Globus pallidus (tissue), 1 donor: ENCODE measurements around the gene PRDM16.

Experiments used
- DNase-seq: peaks from one replicate; pipeline ENCODE4 v3.0.0-alpha.2; 2015; ENCODE audit warnings: low spot score

PRDM16 gene

DNA sequence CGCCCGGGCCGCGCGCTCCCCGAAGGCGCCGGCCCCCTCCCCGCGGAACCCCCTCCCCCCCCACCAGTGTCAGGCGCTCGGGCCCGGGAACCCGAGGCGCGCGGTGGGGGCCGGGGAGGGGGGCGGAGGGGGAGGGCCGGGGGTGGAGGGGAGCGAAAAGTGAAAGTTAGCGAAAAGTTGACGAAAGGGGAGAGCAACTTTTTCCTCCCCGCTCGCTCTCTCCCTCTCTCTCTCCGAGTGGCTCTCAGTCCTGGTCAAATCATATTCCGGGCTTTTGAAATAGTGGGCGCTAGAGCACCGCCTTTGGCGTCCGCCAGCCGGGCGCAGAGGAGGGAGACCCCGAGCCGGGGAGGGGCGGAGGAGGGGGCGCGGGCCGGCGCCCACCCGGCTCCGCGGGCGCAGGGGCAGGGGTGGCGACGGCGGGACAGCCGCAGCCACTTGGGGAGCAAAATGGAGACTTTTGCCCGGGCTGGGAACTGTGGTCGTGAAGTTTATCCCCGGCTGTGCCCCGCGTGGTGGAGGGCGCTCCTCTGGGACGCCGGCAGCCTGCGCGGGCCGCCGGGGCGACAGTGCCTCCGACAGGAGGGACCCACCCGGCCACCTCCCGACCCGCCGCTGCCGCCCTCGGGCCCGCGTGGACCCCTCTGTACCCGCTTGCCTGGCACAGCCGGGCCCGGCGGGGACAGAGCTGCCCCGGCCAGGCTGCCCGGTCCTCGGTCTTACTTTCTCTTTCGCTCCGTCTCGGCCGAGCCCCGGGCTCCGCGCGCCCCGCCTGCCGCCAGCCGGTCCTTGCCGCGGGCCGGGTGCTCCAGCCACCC, 697 bp downstream of the PRDM16 start:
- peak; percentile 53 for DNase-seq

DNA sequence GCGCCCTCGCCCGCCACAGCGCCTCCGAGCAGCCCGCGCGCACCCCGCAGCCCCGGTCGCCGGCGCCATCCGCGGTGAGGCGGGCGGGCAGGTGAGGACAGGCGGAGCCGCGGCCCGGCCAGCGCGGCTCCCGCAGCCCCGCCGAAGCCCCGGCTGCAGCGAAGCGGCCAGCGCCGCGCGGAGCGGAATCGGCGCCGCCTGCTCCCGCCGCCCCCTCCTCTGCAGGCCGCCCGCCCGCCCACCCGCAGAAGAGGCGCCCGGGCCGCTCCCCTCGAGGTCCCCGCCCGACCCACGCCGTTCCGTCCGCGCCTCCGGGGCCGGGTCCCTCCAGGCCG, 1.3 kb downstream of the PRDM16 start:
- no peak for DNase-seq

DNA sequence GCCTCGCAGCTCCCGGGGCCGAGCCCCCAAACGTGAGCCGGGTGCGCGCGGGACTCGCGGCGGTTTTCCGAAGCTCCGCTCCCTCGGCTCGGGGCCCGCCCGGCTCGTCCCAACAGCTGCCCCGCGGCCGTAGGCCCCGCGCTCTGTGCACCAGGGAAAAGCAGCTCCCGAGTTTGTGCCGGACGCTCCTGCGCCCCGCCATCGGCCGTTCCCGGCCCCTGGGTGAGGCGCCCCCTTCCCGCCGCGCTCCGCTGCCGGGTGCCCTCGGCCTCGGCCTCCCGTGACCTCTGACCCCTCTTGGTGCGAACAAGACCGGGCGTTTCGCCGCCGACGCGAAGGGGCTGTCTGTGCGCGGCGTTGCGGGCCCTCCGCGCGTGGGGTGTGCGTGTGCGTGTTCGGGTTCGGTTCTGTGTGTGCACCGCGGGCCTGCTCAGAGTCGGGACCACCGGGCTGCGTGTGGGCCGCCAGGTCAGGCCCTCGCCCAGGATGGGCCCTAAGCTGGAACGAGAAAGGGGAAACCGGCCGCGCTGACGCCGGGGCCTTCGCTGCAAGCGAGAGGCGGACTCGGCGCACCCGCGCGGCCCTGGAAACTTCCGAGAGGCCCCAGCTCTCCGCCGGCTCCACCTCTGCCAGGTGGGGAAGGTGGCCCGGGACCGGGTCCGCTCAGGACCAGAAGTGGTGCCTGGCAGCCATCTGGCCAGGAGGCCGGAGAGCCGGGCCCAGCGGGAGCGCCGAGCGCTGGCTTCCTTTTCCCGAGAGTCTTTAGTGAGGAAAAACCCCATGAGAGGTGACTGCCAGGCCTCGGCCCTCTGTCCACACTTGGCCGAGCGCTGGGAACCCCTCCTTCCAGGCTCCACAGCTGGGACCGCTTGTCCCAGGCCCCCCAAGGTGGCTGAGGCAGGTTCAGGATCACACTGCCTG, 1.9 kb downstream of the PRDM16 start:
- no peak for DNase-seq

DNA sequence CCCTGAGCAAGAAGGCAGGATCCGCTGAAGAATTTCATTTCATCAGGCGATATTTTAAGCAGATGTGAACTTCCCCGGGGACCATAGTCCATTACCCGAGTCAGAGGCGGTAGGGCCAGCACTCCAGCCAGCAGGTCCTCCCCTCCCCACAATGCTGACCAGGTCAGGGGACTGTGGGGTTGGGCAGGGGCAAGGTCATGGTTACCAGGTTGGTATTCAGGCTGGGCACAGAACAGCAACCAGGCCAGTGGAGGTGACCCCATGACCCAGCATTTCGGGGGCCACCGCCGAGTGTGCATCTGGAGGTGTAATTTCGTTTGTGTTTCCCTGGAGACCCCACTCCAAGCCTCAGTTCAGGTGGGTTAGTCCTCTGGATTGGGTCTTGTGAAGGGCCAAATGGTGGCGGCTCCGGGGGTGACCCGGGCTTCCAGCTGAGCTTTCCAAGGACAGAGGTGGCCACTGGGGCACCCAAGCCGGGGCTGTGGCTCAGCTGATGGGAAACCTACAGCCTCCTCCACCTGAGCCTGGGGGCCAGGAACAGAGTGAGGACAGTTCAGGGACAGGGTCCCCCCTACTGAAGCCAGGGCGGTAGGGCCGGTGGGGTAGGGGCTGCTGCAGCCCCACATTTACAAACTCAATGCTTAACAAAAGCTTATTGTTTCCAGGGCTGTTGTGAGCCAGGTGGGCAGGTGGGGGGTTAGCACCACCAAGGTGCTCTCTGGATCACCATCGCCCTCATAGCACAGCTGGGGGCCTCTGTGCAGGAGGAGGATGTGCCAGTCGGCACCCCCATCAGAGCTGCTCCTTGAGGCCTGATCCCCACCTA, 2.8 kb downstream of the PRDM16 start:
- no peak for DNase-seq

DNA sequence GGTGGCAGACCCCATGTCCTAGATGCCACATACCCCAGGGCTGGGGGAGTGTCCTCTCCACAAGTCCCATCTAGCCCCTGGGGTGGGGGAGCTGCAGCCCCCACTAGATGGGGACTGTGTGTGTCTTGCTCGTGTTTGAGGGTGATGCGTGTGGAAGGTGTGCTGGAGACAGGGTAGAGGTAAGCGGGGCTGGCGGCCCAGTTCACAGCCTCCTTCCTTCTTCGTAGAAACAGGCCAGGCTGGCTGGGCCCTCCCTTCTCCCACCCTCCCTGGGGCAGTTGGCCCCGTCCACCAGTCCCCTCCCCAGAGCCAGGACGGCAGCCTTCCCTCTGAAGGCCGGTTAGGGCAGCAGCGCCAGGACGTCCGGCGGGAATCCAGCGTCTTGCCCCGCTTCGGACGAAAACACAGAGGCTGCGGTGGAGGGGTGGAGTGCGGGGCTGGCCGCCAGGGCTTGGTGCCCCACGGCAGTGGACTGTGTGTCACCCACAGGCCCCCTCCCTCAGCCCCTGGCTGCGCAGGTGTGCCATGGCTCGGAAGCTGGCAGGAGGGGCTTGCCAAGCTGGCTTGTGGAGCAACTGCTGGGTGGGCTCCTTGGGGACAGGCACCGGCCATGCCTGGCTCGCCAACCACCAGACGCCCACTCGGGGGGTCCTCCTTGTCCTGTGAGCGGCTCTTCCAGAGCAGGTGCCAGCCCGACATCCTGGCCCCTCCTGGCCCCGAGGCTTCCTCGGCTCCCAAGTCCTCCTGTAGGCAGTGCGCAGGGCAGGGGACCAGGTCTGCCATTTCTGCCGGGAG, 3.6 kb downstream of the PRDM16 start:
- DNase-seq: no peak

DNA sequence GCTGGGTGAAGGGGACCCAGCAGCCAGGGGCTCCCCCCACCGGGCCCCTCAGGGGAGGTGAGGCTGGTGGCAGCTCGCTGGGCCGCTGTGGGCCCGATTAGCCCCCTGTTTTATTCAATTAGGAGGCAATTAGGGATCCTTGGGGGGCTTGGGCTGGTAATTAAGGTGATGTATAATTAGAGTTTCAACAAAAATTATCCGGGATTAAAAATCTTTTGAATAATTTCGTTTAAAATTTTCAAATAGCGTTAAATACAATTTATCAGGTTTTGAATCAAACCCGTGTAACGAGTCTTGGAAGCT, 4.1 kb downstream of the PRDM16 start:
- DNase-seq: no peak

DNA sequence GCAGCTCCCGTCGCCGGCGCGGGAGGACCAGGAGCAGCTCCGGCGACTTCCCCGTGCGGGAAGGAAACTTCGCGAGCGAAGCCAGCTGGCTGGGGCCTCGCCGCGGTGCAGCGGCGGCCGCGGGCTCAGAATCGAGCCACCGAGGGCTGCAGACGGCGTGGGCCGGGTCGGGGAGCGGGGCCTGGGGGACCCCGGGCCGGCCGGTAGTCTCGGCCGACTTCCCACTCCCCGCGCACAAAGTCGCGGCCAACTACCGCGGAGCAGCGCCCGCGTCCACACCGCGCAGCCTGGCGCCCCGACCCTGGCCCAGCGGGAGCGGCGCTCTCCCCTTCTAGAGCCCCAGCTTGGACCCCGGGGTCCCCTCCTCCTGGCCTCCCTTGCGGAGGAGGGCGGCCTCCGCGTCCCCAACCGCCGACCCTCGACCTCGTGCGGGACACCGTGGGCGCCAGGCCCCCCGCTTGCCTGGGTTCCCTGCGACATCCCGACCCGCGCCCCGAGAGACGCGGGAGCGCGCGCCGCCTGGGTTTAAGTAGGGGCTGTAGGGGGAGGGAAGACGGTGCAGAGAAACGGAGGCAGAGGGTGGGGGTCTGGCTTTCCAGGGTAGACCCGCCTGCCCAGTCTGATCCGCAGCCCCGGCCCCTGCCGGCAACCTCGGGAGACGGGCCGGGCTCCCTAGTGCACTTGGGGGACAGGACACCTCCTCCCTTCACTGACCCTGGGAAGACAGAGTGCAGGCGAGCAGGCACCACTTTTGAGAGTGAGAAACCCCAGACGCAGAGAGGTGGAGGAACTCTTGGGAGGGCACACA, 4.7 kb downstream of the PRDM16 start:
- DNase-seq: no peak

DNA sequence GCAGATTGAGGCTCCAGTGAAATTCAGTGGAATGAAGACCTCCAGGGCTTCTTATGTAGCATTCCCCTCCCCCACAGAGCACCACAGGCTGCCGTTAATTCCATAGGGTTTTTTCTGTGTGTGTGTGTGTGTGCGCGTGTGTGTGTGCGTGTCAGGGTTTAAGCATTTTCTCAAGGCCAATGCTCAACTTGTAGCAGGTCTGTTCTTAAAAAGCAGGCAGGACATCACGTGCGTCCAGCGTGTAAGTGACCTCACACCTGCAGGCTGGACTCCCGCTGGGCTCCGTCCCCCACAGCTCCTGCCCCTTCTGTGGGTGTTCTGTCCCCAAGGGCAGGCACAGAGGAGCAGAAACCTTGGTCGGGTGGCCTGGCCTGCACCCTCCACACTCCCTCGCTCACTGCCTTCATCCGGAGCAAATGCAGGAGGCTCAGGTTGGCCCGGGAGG, 5.3 kb downstream of the PRDM16 start:
- DNase-seq: no peak

DNA sequence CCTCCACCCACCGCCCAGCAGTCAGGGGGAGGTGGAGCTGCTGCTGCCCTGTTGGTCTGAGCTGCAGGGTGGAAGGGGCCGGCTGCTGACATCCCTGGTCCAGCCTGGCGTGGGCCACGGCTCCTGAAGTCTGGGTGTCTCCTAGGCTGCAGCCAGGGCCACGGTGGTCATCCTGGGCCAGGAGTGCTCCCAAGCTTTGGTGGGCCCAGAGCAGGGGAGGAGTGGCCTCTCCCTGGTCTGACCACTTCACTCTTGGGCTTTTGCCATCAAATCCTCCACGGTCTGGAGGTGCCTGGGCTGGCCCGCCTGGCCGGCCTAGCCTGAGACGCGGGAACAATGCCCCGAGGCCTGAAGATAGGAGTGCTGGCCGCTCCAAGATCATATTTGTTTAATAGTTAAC, 5.8 kb downstream of the PRDM16 start:
- DNase-seq: no peak

DNA sequence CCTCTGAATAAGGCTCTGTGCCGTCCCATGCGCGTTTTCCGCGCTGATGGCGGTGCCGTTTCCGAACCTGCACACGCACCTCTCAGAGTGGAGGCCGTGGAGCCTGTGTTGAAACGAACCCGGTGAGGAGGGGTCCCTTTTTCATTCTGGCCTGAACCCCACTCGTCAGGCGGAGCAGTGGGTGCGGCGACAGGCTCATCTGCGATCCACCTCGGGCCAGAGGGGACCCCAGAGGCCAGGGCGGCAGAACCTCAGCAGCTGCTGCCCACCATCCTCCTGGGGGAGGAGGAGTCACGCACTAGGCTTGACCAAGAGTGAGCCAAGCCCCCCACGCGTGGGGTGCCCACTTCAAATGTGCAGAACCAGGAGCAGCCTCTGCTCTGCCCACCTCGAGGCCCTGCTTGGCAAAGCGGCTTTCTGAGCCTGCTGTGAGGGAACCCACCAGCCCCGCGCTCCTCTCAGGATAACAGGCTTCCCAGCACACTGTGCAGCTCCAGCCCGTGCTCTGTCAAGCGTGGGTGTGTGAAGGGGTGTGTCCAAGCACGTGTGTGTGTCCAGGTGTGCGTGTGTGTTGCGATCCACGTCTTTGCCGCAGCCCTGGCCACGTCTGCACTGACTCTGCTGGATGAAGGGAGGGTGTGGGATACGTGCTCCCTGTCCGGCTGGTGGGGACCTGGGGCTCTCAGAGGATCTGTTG, 6.8 kb downstream of the PRDM16 start:
- DNase-seq: no peak

DNA sequence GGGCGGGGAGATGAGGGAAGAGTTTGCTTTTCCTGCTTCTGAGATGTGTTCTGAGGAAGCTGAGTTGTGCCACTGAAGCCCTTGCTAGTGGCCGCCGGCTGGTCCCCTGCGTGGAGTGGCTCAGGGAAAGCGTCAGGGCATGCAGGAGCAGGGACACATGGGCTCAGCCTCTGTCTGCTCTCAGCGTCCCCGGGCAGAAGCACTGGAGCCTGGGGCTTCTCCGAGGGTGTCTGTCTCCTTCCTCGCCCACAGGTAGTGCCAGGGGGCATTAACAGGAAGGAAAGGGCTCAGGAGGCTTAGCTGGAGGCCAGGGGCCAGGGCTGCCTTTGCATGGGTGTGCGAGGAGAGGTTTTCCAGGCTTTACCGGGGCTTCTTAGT, 7.3 kb downstream of the PRDM16 start:
- DNase-seq: no peak

DNA sequence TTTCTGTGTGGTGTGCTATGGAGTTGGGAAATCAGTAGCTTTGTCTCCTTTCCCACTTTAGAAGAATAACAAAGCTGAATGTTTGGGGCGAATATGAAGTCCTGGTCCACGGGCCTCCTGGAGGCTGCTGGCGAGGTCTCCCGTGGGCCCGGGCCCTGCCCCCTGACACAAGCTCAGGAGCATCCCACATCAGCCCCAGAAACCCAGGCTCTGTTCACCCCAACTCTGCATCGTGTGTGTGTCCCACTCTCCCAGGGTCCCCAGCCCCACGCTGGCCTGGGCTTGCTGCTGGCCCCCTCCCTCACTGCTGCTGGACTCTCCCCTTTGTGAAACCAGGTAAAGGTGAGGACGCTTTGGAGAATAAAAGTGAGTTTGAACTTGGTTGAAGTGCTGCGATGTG, 8.1 kb downstream of the PRDM16 start:
- no peak for DNase-seq

DNA sequence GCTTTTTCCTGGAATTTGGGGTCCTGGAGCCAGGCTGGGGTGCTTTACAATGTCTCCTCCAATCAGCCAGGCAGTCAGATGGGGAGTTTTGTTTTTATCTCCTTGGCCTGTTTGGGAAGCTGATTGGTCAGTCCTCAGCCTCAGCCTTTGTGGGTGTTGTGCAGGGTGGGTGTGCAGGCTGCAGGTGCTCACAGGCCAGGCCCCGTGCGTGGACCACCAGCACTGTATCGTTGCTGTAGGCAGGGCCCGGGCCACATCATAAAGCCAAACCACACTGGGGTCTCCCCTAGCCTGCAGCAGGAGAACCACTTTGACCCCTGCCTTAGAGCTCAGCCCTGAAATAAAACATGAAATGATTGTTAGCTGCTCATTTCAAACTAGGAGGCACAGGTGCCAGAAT, 8.6 kb downstream of the PRDM16 start:
- DNase-seq: no peak

DNA sequence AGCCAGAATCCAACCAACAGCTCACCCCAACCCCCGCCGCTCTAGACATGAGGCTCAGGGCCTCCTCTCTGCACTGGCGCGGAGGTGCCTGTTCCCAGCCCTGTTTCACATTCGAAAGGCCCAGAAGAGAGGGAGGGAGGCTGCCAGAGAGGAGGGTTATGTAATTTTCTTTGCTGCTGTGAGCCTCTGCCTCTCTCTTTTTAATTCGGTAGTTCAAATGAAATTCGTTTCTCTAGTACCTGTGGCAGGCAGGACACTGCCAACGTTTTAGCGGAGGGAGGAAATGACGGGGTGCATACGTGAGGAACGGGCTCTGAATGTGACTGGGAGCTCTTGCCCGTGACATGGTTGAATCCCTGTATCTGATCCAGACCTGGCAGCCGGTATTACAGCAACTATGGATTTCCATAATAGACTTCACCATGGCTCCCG, 9.4 kb downstream of the PRDM16 start:
- no peak for DNase-seq

DNA sequence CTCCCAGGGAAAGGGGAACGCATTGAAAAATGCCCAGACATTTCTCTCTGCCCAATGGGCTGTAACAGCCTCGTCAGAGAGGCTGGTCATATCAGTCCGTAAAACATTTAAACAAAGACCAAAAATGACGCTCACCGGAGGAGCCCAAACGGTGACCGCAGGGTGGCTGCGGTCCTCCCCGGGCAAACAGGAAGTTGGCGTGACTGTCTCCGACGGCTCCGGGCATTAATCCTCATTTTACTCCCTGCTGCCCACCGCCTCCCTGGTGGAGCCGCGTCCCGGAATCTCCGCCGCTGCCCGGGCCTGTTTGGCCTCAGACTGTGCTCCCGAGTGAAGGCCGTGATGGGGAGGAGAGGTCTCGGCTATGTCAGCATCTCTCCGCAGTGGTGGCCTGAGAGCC, 9.9 kb downstream of the PRDM16 start:
- no peak for DNase-seq

DNA sequence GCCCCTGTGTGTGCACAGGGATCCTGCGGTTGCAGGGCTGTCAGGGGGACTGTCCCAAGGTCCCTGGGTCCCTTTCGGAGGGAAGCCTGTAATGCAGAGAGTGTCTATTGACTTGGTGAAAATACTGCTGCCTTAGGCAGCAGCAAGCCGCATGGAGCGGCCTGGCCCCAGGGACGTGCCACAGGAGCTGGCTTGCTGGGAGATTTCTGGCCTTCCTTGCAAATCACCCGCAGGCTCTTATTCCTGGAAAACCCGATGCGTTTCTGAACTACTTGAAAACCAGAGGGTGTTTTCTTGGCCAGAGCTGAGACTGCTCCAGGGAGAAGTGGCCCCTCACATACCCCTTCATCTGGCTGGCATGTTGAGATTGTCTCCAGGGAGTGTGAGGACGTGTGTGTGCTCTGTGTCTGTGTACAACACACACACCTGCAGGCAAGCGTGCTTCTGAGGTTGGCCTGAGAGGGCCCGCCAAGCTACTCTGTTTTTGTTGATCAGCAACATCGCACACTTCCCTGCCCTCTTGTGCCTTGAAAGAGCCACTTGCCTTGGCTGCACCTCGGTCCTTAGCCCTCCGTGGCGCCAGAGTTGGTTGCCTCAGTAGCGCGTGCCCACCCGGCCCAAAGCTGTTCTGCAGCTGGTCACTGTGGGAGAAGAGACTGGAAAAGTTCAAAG, 10.5 kb downstream of the PRDM16 start:
- DNase-seq: no peak

DNA sequence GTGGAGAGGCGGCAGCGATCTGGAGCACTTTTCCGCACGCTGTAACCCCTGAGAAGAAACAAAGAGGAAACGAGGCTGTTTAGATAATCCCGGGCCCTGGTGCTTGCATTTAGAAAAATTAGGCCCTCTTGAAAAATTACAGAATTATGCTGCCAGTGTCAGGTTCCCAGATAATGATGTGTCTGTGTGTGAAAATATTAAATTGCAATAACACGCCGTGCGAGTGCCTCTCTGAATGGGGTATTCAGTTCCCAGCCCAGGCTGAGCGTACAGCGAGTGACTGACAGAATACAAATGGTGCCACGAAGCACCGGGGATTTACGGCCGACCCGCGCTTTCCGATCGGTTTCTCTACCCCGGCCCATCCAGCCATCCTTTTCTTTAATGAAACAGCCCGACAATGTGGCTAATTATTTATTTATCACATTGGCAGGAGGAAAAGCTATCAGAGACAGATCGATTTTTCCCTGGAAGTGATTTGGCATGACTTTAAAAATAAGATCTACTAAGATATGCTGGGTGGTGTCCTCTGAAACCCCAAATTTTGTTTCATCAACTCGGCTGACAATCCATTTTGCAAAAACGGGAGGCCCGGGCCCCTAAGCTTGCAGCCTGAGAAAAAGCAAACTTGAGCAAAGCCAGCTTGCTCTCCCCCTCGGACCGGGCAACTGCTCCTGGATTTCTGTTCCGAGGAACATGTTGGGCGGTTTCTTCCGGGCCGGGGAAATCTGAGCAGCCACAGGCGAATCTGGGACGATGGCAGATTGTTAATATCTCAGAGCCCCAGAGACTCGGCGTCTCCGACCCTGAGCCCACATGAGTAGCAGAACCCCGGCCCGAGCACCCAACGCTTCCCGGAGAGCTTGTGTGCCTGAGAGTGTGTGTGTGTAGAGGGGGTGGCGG, 11.3 kb downstream of the PRDM16 start:
- DNase-seq: no peak

DNA sequence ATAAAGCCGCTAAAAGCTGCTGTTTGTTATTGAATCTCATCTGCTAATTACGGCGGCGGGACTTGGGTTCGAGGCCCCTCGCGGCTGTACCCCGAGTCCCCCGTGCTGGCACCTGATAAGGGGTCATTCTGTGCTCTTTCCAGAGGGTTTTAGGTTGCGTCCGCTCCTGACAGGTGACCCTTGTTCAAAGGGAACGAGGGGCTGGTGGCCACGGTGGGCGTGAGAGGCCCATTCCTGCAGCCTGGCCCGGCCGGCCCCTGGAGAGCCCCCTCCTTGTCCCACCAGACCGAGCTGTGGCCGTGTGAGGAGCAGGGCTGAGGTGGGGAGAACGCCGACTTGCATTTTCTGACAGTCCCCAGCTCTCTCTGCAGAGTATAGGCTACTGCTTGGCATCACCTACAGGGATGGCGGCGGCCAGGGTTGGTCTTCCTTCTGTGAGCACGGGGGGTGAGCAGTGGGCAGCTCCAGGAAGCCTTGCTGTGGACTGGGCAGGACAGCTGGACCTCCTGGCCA, 12.2 kb downstream of the PRDM16 start:
- no peak for DNase-seq
